Measurements from ENCODE around the gene ANKRD33.

DNA sequence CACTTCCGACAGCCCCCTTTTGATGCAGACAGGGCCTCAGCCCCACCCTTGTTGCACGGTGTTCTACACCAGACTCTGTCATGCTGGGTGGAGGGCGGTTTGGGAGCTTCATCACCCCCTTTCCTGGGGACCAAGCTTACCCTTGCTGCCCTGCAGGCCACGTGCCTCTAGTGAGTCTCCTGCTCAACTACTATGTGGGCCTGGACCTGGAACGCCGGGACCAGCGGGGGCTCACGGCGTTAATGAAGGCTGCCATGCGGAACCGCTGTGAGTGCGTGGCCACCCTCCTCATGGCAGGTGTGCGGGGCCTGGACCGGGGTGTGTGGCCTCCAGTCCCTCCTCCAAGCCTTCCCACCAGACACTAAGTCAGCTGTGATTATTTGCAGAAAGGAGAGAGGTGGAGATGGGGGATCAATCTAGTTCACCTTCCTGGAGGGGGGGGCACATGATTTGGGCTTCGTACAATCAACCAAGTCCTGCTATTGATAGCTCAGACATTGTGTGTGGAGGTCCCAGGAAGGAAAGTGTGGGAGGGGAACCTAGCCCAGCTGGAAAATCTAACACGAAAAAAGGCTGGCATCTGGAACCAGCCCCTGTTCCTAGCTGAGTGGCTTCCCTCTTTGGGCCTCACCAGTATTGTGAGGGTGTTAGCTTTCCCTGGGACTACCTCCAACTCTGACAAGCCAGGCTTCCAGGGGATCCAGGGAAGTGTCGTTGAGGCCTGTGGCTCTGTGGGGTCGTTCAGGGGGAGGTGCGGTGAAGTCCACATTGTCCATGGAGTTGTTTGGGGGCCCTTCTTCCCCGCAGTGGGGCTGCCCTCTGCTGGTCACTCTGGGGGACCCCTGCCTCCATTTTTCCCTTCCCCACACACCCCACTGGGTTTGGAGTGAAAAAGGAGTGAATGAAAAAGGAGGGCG is 1.6 kb downstream of the ANKRD33 start:
- TF ChIP-seq GLIS3 (CRISPR knock-in tag; IDR thresholded peaks at IDR 0.05) = no peak
- TF ChIP-seq CSRNP3 (CRISPR knock-in tag; IDR thresholded peaks at IDR 0.05) = no peak
- TF ChIP-seq POU6F1 (CRISPR knock-in tag; IDR thresholded peaks at IDR 0.05; ENCODE audit: borderline replicate concordance, low read depth) = no peak
- TF ChIP-seq SNAI2 (CRISPR knock-in tag; IDR thresholded peaks at IDR 0.05) = no peak
- no peak for TF ChIP-seq PATZ1 (CRISPR knock-in tag; IDR thresholded peaks at IDR 0.05; ENCODE audit: borderline replicate concordance)
- TF ChIP-seq ZFP30 (CRISPR knock-in tag; IDR thresholded peaks at IDR 0.05) = no peak
- no peak for TF ChIP-seq CREB5 (CRISPR knock-in tag; IDR thresholded peaks at IDR 0.05; ENCODE audit: low read depth)
- TF ChIP-seq ZNF70 (CRISPR knock-in tag; IDR thresholded peaks at IDR 0.05) = no peak
- no peak for TF ChIP-seq CSDC2 (CRISPR knock-in tag; IDR thresholded peaks at IDR 0.05)
- TF ChIP-seq BACH2 (CRISPR knock-in tag; IDR thresholded peaks at IDR 0.05; ENCODE audit: borderline replicate concordance) = no peak
- no peak for TF ChIP-seq TCF4 (CRISPR knock-in tag; IDR thresholded peaks at IDR 0.05; ENCODE audit: borderline replicate concordance)
- TF ChIP-seq ZNF565 (CRISPR knock-in tag; conservative IDR thresholded peaks at IDR 0.05; ENCODE audit: low read depth) = no peak
